CMK (cell line): Measurements from ENCODE around the gene CREB1.

Experiments used
- DNase-seq: peaks from one replicate; pipeline ENCODE4 v3.0.0-alpha.2; 2010; ENCODE audit warnings: low read depth

CREB1 gene

DNA sequence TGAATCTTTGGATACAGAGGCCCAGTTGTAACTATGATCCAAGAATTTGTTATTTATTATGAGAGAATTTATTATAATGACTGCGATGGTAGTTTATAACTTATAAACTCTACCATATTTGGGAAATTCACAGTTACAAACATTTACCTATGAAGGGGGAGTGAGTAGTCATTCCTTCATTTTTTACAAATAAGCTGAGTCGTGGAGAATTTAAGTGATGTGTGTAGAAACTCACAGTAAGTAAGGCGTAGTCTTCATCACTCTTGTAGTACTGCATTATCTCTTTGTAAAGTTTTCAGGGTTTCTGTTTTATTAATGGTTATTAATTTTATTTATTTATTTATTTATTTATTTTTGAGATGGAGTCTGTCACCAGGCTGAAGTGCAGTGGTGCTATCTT, 13.5 kb downstream of the CREB1 start:
- DNase-seq, result no peak

DNA sequence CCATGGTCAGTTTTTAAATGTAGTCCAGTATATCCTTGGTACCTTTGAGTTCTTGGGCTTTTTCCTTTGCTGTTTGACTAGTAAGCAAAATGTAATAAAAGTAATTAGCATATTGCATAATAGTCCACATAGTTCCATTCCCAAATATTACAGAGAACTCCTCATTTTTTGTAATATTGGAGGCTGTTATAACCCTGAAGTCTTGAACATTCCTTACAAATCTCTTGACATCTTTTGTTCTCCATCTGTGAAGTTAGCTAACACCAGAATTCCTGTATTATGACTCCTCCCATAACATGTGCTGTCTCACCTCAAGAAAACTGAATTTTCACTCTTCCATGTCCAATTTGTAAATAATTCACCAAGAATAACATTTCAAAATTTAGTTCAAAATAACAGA, 17.1 kb downstream of the CREB1 start:
- no peak for DNase-seq

DNA sequence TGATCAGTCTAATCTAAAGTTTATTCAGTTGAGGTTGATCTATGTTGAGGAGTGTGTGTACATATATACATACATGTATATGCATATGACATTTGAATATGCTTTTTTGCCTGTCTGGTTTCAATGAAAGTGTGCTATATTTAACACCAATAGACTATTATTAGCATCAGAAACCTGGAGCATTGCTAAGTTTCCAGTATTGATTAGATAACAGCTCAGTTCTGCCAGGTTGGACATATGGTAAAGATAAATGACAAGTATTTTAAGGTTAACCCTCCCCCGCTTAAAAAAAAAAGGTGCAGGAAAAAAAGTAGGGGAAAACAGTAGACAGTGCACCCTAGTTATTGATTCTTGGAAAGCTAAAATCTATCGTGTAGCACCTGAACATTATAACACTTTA, 19.4 kb downstream of the CREB1 start:
- no peak for DNase-seq

DNA sequence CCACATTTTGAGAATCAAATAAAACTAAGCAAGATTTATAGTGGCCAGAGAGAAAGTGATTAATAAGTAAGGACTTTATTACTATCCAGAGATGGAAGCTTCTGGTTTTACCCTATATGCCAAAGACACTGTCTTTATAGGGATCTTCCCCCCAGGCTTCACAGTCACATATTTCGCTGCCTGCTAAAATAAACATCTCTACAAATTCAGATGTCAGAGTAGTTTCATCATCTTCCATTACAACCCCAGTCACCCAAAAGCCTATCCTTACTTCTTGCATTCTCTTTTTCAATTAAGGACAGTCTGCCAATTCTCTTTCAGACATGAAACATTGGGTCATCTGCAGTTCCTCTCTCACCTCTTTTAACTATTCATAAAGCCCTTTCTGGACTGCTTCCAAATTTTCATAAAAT, 28.3 kb downstream of the CREB1 start:
- DNase-seq, result no peak

DNA sequence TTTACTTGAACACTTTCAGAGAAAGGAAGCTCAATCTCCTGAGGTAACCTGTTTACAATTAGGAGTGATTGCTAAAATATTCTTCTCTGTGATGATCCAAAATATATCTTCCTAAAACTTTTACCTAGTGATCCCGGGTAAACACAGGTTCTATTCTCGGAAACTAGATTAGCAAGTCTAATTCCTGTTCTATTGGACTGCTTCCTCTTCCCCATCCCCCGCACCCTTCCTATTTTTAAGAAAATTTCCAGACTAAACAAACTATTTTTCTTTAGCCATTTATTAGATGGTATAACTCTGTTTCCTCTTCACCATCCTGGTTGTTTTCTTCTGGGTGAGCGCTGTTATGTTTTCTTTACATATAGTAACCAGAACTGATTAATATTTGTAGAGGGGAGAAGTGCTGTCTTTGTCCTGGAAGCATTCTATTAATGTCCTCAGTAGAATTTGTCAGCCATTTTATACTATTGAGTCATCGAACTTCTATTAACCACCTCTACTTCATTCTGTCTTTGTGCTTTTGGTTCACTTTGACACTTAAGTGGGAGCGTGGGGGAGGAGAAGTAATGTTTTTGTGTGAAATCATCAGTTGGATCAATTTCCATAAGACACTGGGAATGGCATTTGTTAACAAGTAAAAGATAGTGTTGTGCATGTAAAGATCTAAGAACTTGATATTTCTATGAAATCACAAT, 31.8 kb downstream of the CREB1 start:
- no peak for DNase-seq

DNA sequence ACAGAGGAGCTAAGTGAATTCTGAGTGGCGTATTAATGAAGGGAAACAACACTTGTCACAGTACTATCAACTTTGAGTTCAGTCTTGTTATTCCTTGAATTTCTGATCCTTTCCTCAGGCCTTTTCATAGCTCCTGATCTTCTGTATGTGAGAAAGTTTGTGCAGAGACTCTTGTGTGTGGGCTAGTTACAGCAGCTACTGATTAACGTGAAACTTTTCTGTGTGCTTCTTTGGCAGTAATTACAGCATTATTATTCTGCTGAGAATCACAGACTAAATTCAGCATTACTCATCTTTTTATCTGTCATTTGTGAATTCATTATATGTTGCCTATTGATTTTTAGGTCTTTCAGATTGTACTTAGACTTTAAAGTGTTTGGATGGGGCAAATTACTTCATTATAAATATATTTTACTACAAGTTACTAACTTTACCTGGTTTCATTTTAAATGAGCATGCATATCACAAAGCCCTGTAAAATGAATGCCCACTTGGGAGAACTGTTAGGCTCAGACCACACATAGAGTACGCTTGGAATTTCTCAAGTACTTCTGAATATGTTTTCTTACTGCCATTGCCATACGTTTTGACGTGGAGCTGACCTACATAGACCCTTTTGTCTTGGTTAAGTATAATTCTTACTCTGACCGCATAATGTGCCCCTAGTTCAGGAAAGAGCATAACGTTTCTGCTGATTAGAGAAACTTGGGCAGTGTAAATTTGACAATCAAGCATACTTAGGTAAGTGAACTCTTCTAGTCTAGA, 36.2 kb downstream of the CREB1 start:
- DNase-seq, result no peak

DNA sequence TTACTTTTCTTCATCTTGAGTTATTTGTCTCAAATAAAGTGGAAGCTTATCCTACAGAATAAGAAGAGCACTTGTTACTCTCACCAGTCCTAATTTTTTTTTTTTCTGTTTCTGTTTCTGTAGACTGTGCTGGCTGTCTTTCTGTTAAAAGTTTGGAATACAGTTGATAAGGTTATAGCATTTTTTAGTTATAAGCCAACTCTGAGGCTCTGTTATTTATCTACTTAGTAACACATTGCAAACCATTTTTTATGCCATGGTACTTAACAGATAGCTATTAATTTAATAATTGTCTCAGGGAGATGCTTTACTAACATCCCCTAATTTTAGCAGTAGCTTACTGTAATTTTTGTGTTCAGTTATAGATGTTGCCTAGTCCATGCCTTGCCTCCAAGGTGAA, 37.9 kb downstream of the CREB1 start:
- no peak for DNase-seq

DNA sequence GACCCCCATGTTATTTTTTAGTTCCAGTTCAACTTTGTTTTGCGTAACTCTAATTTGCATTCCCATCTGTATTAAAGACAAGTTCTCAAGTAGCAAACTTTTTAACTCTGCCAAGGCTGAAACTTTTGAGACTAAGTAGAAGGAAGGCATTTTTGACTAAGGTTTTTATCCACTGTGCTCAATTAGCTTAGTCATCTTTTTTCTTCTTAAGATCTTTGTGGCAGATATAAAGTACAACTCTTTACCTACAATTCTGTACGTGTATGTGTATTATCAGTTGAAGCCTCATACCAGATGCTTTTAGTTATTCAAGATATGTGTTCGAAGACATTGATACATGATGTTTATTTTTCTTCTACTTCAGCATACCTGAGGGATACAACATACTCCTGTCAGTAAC, 41.6 kb downstream of the CREB1 start:
- DNase-seq, result no peak

DNA sequence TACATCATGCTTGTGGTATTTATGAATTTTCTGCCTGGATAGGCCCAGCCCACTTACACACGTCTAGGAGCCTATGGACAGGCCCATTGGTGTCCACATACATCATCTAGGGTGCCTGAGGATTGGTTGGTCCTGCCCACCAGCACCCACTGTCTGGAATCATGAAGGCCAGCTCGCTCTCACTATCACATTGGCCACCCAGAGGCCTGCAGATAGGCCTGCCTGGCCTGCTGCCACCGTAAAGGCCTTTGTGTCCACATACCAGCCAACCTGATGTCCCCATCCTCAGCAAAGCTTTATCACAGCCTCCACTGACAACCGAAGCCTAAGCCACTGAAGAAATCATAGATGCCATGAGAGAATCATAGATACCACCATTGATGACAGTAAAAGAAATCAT, 55.2 kb downstream of the CREB1 start:
- no peak for DNase-seq

DNA sequence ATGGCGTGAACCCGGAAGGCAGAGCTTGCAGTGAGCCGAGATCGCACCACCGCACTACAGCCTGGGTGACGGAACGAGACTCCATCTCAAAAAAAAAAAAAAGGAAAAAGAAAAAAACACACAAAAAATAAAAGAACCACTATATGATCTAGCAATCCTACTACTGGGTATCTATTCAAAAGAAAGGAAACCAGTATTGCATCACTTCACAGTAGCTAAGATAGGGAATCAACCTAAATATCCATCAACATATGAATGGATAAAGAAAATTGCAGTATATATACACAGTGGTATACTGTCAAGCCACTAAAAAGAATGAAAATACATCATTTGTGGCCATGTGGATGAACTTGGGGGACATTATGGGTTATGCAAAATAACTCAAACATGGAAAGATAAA, 57.5 kb downstream of the CREB1 start:
- DNase-seq, result no peak

DNA sequence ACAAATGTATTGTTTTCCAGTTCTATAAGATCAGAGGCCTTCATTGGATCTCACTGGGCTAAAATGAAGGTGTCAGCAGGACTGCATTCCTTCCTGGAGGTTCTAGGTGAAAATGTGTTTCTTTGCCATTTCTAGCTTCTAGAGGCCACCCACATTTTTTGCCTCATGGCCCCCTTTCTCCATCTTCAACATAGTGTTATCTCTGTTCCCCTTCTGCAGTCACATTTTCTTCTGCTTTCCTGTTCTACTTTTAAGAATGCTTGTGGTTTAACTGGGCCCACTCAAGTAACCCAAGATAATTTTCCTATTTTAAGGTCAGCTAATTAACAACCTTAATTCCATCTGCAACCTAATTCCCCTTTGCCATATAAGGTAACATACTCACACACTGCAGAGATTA, 59.4 kb downstream of the CREB1 start:
- no peak for DNase-seq

DNA sequence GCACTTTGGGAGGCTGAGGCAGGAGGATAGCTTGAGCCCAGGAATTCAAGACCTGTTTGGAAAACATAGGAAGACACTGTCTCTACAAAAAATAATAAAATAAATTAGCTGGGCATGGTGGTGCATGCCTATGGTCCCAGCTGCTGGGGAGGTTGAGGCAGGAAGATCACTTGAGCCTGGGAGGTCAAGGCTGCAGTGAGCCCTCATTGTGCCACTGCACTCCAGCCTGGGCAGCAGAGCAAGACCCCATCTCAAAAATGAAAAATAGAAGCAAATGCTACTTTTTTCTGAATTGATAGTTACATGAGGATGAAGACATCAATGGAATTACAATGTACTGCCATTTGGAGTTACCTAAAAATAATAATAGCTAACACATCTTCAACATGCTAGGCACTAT, 63.5 kb downstream of the CREB1 start:
- no peak for DNase-seq

DNA sequence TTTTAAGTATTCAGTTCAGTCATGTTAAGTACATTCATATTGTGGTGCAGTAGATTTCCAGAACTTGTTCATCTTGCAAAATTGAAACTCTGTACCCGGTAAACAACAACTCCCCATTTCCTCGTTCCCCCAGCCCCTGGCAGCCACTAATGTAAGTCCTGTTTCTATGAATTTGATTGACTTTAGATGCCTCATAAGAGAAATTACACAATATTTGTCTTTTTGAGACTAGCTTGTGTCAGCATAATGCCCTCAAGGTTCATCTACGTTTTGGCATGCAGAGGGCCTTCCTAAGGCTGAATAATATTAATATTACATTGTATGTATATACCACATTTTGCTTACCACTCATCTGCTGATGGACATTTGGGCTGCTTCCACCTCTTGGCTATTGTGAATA, 64.5 kb downstream of the CREB1 start:
- DNase-seq, result no peak

DNA sequence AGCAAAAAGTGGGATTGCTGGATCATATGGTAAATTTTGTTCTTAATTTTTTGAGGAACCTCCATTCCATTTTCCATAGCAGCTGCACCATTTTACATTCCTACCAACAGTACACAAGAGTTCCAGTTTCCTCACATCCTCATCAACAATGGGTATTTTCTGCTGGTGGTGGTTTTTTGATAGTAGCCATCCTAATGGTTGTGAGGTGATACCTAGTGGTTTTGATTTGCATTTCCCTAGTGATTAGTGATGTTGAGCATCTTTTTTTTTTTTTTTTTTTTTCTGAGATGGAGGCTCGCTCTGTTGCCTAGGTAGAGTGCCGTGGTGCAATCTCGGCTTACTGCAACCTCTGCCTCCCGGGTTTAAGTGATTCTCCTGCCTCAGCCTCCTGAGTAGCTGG, 65.0 kb downstream of the CREB1 start:
- no peak for DNase-seq

DNA sequence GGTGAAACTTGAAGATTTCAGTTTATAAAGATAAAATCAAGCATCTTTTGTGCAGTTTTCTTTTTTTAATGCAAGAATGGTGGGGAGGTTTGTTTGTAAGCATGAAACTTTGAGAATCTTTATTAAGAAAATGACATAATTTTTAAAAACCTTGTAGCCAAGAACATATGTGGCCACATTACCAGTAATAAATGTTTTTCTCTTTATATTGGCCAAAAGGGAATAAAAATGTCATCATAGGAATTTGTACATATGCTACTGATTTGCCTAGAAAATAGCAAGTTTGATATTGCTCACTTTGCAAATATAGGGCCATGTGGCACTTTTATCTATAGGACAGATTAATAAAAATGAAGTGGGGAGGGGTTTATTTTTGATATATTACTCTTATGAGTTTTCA, 69.9 kb downstream of the CREB1 start:
- no peak for DNase-seq

DNA sequence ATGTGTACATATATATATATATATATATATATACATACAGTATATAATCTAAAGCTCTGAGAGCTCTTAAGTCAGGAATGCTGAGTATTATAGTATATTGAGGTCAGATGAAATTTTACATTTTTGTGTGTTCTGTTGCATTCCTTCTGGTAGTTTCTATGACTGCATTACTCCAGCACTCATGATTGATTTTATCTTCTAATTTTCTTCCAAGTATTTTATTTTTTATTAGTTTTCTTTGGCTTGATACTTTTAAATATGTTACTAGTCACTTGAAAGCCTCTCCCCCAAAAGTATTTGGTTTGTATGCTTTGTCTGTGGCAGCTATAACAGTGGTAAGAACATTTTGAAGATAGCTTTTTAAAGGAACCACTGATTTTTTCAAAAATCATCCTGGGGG, 70.5 kb downstream of the CREB1 start:
- DNase-seq, result no peak

DNA sequence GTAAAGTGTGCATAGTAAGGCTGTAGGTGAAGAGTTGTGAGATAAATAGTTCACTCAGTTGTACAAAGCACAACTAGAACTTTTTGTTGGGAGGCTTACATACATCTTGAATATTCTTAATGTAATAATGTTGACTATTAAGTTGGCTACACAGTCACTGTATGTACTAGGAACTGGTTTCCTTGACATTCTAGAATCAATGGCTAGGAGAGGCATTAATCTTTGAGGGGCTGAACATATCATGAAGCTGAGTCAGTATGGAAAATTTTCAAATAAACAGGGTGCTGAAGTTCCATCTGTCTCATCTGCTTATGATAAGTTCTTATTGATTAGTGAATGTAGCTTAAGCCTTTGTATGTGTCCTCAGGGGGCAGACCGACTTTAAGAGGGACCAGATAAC, 72.0 kb downstream of the CREB1 start:
- no peak for DNase-seq

DNA sequence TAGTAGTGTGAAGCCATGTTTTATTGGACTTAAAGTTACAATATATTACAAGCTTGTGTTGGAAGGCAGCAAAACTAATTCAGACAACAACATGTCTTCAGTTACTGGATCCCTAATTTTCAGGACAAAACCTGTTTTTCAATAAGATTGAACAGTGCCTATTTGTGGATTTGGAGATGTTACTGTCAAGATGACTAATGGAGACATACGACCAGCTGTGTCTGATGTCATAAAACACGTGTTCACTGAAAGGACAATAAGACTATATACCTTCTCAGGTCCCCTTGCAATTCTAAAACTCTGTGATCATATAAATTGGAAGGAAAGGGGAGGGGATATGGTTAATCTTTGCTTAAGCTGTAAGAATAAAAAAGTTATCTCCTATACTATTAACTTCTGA, 73.7 kb downstream of the CREB1 start:
- no peak for DNase-seq

DNA sequence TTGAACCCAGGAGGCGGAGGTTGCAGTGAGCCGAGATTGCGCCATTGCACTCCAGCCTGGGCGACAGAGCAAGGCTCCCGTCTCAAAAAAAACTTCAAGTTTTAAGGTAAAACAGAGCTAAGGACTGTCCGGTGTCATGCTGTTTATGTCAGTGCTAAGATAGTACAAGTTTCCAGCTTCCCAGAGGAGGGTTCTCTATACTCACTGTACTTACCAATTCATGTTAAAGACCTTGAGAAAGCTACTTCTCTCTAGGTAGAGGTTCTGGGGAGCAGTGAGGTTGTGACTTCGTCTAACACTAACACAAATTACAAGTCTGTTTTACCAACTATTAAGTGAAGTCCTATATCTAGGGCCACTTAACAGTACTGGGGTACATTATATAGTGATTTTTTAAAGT, 76.6 kb downstream of the CREB1 start:
- DNase-seq, result no peak

DNA sequence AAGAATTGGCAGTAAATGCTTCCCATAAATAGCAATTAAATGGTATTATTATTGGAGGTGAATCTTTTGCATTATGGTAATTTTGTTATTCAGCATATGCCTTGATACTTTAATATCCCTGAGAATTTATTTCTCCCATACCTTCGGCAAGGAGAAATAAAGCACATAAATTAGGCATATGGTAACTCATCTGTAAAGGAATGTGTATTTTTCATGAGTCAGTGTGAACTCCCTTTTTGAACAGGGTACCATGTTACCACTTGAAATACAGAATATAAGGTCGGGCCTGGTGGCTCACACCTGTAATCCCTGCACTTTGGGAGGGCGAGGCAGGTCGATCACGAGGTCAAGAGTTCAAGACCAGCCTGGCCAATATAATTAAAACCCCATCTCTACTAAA, 77.1 kb downstream of the CREB1 start:
- no peak for DNase-seq

DNA sequence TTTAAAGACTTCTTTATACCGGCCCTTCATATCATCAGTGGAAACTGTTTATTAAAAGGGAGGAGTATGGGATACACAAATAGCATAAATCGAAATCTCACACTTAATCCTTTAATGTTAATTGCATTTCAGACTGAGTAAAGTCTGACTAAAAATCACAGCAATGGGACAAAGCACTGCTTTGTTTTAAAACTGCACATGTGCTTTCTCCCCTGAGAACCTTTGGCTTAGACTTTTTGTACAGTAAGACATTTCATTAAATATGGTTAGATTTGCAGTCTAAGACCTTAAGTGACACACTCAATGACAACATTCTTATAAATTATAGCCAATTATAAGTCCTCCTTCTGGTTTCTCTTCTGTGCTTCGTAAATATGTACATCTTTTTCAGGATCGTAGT, 83.0 kb downstream of the CREB1 start:
- DNase-seq, result no peak

DNA sequence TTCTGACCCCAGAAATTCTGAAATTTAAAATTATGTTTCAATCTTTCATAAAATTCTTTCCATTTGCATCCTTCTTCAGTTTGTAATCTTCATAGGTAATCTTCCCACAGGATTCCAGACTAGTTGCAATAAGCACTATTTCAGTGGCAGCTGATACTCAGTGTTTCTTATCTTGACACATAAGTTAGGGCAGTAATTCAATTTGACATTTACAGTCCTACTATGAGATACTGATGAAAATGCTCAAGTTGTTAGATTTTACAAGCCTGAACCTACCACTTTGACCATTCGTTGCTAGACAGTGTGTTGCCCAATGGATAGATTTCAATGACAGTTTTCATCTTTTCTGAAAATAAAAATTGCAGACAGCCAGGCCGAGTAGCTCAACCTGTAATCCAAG, 85.1 kb downstream of the CREB1 start:
- DNase-seq, result no peak

DNA sequence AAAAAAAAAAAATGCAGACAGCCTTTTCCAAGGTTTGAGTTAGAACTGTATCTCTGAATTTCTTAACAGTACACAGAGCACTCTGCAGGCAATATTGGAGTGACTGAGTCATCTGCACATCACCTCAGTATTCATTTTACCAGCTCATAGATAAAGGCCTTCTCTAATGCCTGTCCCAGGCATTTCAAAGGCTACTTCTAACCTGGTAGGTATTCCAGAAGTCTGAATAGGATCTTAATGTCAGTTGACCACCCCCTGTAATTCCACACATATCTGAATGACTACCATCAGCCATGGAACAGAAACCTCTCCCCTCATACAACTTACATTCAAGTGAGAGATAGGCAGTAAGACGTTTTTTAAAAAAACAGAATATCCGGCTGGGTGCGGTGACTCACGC, 86.4 kb downstream of the CREB1 start:
- no peak for DNase-seq

DNA sequence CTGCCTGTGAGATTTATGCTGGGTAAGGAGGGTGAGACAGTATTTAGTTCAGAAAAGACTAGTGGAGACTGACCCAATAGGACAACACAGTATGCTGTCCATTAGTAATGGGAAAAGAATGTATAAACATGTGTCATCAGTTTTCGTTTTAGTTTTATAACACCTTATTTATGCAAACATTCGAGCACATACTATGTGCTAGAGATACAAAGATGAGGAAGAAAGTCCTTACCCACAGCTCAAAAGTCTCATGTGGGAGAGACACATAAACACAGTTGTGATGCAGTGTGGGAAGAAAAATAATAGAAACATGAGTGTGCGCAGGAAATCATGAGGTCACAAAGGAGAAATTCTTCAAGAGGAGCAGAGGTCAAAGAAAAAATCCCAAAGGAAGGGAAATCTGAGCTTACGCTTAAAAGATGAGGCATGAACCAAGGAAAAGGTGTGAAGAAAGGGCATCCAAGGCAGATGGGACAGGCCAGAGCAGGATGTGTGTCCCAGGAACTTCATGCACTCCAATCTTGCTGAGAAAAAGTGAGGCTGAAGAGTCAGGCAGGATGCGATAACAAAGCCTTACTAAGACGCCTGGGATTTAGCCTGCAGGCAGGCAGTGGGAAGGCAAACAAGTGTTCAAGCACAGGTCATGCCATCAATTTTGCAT, 87.4 kb downstream of the CREB1 start:
- DNase-seq, result no peak
